GM23338 (cell line): ENCODE results near the gene COL18A1. TPM values are rescaled to one million over a fixed set of nuclear protein-coding genes. Genes with fewer than 3 reads are reported as not detected.
A peak's percentile ranks its signal among the peaks of the same experiment; 100 is the strongest.

Source experiments
- ATAC-seq: fragments of 200-7000 bp; cut with Tn5 transposase; 3 replicates; pipeline ENCODE4 v1.9.1; 2020
- DNase-seq: peaks from one replicate; pipeline ENCODE4 v3.0.0-alpha.2; 2015; ENCODE audit warnings: low spot score
- H2AFZ ChIP-seq: fragments of 200-600 bp; sonication (generic); 2 replicates; pipeline ENCODE4 v1.8.0; 2016; ENCODE audit warnings: antibody characterized with exemption, mild to moderate bottlenecking, moderate library complexity
- H3F3A ChIP-seq: fragments of 200-600 bp; sonication (generic); replicated peaks from 2 replicates; pipeline ENCODE4 v1.8.0; 2017; ENCODE audit warnings: antibody characterized with exemption, mixed run types, low read depth
- H3K27ac ChIP-seq: fragments of 200-600 bp; sonication (generic); 2 replicates; pipeline ENCODE4 v1.6.1; 2016; ENCODE audit warnings: low read depth
- H3K27me3 ChIP-seq: fragments of 200-600 bp; sonication (generic); 2 replicates; pipeline ENCODE4 v1.8.0; 2016; ENCODE audit warnings: mild to moderate bottlenecking, mixed run types, moderate library complexity; ENCODE audit not compliant: insufficient read depth
- H3K36me3 ChIP-seq: fragments of 200-600 bp; sonication (generic); 2 replicates; pipeline ENCODE4 v1.8.0; 2016; ENCODE audit warnings: mild to moderate bottlenecking; ENCODE audit not compliant: insufficient read depth
- H3K4me1 ChIP-seq: fragments of 200-600 bp; sonication (generic); 2 replicates; pipeline ENCODE4 v1.8.0; 2016; ENCODE audit warnings: mild to moderate bottlenecking, moderate library complexity; ENCODE audit not compliant: insufficient read depth
- H3K4me2 ChIP-seq: fragments of 200-600 bp; sonication (generic); 2 replicates; pipeline ENCODE4 v1.7.1; 2017; ENCODE audit warnings: mixed run types
- H3K4me3 ChIP-seq: fragments of 200-600 bp; sonication (generic); 2 replicates; pipeline ENCODE4 v1.6.1; 2016; ENCODE audit warnings: mixed run types
- H3K79me2 ChIP-seq: fragments of 200-600 bp; sonication (generic); replicated peaks from 2 replicates; pipeline ENCODE4 v1.8.0; 2017; ENCODE audit warnings: mild to moderate bottlenecking; ENCODE audit not compliant: insufficient read depth
- H3K9me2 ChIP-seq: fragments of 200-600 bp; sonication (generic); 2 replicates; pipeline ENCODE4 v1.8.0; 2017; ENCODE audit not compliant: insufficient read depth
- H4K20me1 ChIP-seq: fragments of 200-600 bp; sonication (generic); replicated peaks from 2 replicates; pipeline ENCODE4 v1.8.0; 2017; ENCODE audit warnings: mild to moderate bottlenecking; ENCODE audit not compliant: insufficient read depth
- H3K27ac Mint-ChIP-seq: 2 replicates; pipeline ENCODE4 v1.8.0; 2020; ENCODE audit warnings: inconsistent platforms, mild to moderate bottlenecking, moderate library complexity, mixed read lengths
- H3K27me3 Mint-ChIP-seq: 3 replicates; pipeline ENCODE4 v1.8.0; 2022; ENCODE audit warnings: low read depth, mild to moderate bottlenecking, moderate library complexity, mixed read lengths, inconsistent platforms; ENCODE audit not compliant: insufficient read depth, poor library complexity
- H3K36me3 Mint-ChIP-seq: 3 replicates; pipeline ENCODE4 v1.8.0; 2021; ENCODE audit warnings: low read depth, mild to moderate bottlenecking, inconsistent platforms, moderate library complexity, mixed read lengths
- H3K4me1 Mint-ChIP-seq: 3 replicates; pipeline ENCODE4 v1.8.0; 2020; ENCODE audit warnings: mild to moderate bottlenecking, inconsistent platforms, mixed read lengths
- H3K4me3 Mint-ChIP-seq: 3 replicates; pipeline ENCODE4 v1.8.0; 2021; ENCODE audit warnings: moderate library complexity, mild to moderate bottlenecking, inconsistent platforms, mixed read lengths
- H3K9me3 Mint-ChIP-seq: 3 replicates; pipeline ENCODE4 v1.8.0; 2020; ENCODE audit warnings: moderate library complexity, mild to moderate bottlenecking, inconsistent platforms, mixed read lengths
- CREB1 ChIP-seq: fragments of 250-450 bp; sonication (Bioruptor Pico); IDR thresholded peaks from 2 replicates; pipeline ENCODE4 v1.5.0; 2020; ENCODE audit warnings: low read depth, mild to moderate bottlenecking, moderate library complexity
- CTCF ChIP-seq, 2 experiments: fragments of 200-600 bp in 1 of 2; sonication (generic) in 1 of 2; conservative IDR thresholded peaks; 2 replicates each; pipeline versions ENCODE4 v1.5.1 to v1.6.1; 2016 to 2017; ENCODE audit warnings: antibody characterized with exemption in 2 of 2, low read depth in 2 of 2, mild to moderate bottlenecking in 2 of 2, moderate library complexity in 1 of 2
- ETS1 ChIP-seq: IDR thresholded peaks from 2 replicates; pipeline ENCODE4 v1.6.1; 2016; ENCODE audit warnings: antibody characterized with exemption
- EZH2 ChIP-seq: fragments of 200-600 bp; sonication (generic); IDR thresholded peaks from one replicate; pipeline ENCODE4 v1.8.0; 2017; ENCODE audit warnings: antibody characterized with exemption, mild to moderate bottlenecking, low read depth; ENCODE audit not compliant: unreplicated experiment
- EZH2phosphoT487 ChIP-seq: fragments of 200-600 bp; sonication (generic); IDR thresholded peaks from one replicate; pipeline ENCODE4 v1.8.1; 2018; ENCODE audit warnings: antibody characterized with exemption; ENCODE audit not compliant: unreplicated experiment
- JUNB ChIP-seq: IDR thresholded peaks from one replicate; pipeline ENCODE4 v1.6.1; 2016; ENCODE audit warnings: antibody characterized with exemption; ENCODE audit not compliant: unreplicated experiment
- NANOG ChIP-seq: IDR thresholded peaks from 2 replicates; pipeline ENCODE4 v1.6.1; 2016; ENCODE audit warnings: antibody characterized with exemption, borderline replicate concordance
- POLR2AphosphoS5 ChIP-seq: IDR thresholded peaks from 2 replicates; pipeline ENCODE4 v1.6.1; 2016; ENCODE audit warnings: antibody characterized with exemption, low read depth
- REST ChIP-seq: IDR thresholded peaks from one replicate; pipeline ENCODE4 v1.6.1; 2018; ENCODE audit warnings: antibody characterized with exemption; ENCODE audit not compliant: unreplicated experiment
- STAT1 ChIP-seq: IDR thresholded peaks from one replicate; pipeline ENCODE4 v1.6.1; 2016; ENCODE audit warnings: antibody characterized with exemption; ENCODE audit not compliant: unreplicated experiment
- ZNF114 ChIP-seq: fragments of 250-450 bp; sonication (Bioruptor Pico); IDR thresholded peaks from 2 replicates; pipeline ENCODE4 v1.5.0; 2020; ENCODE audit warnings: mild to moderate bottlenecking, moderate library complexity
- ZNF331 ChIP-seq: fragments of 250-450 bp; sonication (Bioruptor Pico); IDR thresholded peaks from 2 replicates; pipeline ENCODE4 v1.5.0; 2020; ENCODE audit warnings: low read depth, mild to moderate bottlenecking, moderate library complexity
- ZNF462 ChIP-seq: fragments of 250-450 bp; sonication (Bioruptor Pico); IDR thresholded peaks from 2 replicates; pipeline ENCODE4 v1.5.0; 2020; ENCODE audit warnings: mild to moderate bottlenecking, moderate library complexity
- polyA plus RNA-seq: library from polyadenylated mRNA; unstranded; fragments of >200 nt; fragmentation: Nextera tagmentation; extraction: Ambion mirVana; gene quantifications from 2 replicates; pipeline ENCODE4 v1.2.1, GENCODE V29; 2016
- total RNA-seq: library from RNA; depleted of rRNA; stranded (reverse); fragments of >200 nt; shearing (Covaris generic); gene quantifications from 2 replicates; pipeline ENCODE4 v1.2.3, GENCODE V29; 2014

COL18A1 gene
- total and polyA plus RNA-seq, 2 experiments from 2014 or later, result 38.4 to 430 TPM

- Mint-ChIP-seq H3K4me1 (peaks cover 14% of the 10 kb centered on the region), H3K36me3 (no peaks in the 10 kb centered on the region), H3K27ac (no peak overlapping the region), H3K4me3 (no peak overlapping the region), H3K9me3 (no peaks in the 10 kb centered on the region), H3K27me3 (peaks cover 1% of the 10 kb centered on the region)
- H3K9me2 ChIP-seq, result no peaks in the 10 kb centered on the region
- ATAC-seq (peak; percentile 7; the same call in 1 of the 3 replicates), DNase-seq (no peak)
- H3K27me3 ChIP-seq, result no peaks in the 10 kb centered on the region
- no peaks in the 10 kb centered on the region for H3K79me2 ChIP-seq
- H3K27ac ChIP-seq, result no peak overlapping the region
- no peaks in the 10 kb centered on the region for H4K20me1 ChIP-seq
- peak overlapping the region; percentile 74 for H2AFZ ChIP-seq
- no peaks in the 10 kb centered on the region for H3K4me1 ChIP-seq
- no peak overlapping the region for H3K4me2 ChIP-seq
- H3K36me3 ChIP-seq, result no peaks in the 10 kb centered on the region
- no peak overlapping the region for H3K4me3 ChIP-seq
- no peaks in the 10 kb centered on the region for H3F3A ChIP-seq
- TF ChIP-seq ZNF331 (CRISPR knock-in tag), result no peak
- no peak for TF ChIP-seq CTCF (conservative IDR thresholded peaks at IDR 0.05; ENCODE audit: low read depth in 2 of 2)
- no peak for TF ChIP-seq POLR2AphosphoS5
- TF ChIP-seq EZH2, result no peak
- TF ChIP-seq NANOG, result no peak
- no peak for TF ChIP-seq ZNF462 (CRISPR knock-in tag)
- TF ChIP-seq ZNF114 (CRISPR knock-in tag), result no peak
- no peak for TF ChIP-seq EZH2phosphoT487
- no peak for TF ChIP-seq ETS1
- TF ChIP-seq REST, result no peak
- TF ChIP-seq JUNB, result no peak
- TF ChIP-seq CREB1 (CRISPR knock-in tag), result no peak
- TF ChIP-seq STAT1, result no peak
Observed at GRCh38 chr21:45560106-45561021, 155.4 kb downstream of the COL18A1 start.
